Liver (tissue), 9 donors: ENCODE measurements around the gene LACC1. TPM values are rescaled to one million over a fixed set of nuclear protein-coding genes. Genes with fewer than 3 reads are reported as not detected.

Experiments used
- DNase-seq: peaks from one replicate; pipeline ENCODE4 v3.0.0-alpha.2; 2017; ENCODE audit warnings: low spot score
- H3K27ac ChIP-seq, 2 donors: one replicate each; pipeline ENCODE4 v1.7.0; 2013; ENCODE audit warnings: inconsistent platforms in 2 of 2, low read length in 2 of 2, control low read depth in 1 of 2, low read depth in 1 of 2, mild to moderate bottlenecking in 1 of 2
- H3K27me3 ChIP-seq, 4 donors: one replicate each; pipeline versions ENCODE4 v1.6.1 to v1.7.0; 2013; ENCODE audit warnings: low read length in 3 of 4, inconsistent platforms in 1 of 4, mild to moderate bottlenecking in 1 of 4, moderate library complexity in 1 of 4; ENCODE audit not compliant: control insufficient read depth in 4 of 4, insufficient read depth in 4 of 4
- H3K36me3 ChIP-seq, 4 donors: one replicate each; pipeline versions ENCODE4 v1.6.1 to v1.7.0; 2013; ENCODE audit warnings: low read length in 3 of 4, mild to moderate bottlenecking in 3 of 4, low read depth in 1 of 4, moderate library complexity in 1 of 4; ENCODE audit not compliant: control insufficient read depth in 4 of 4, insufficient read depth in 3 of 4
- H3K4me1 ChIP-seq, 4 donors: one replicate each; pipeline versions ENCODE4 v1.6.1 to v1.7.0; 2013; ENCODE audit warnings: low read length in 3 of 4, mild to moderate bottlenecking in 3 of 4, moderate library complexity in 1 of 4; ENCODE audit not compliant: control insufficient read depth in 4 of 4, insufficient read depth in 4 of 4
- H3K4me3 ChIP-seq, 3 donors: one replicate each; pipeline versions ENCODE4 v1.6.1 to v1.7.0; 2013; ENCODE audit warnings: low read length in 3 of 3, control low read depth in 1 of 3, low read depth in 1 of 3, mild to moderate bottlenecking in 1 of 3
- H3K9ac ChIP-seq, 2 donors: one replicate each; pipeline ENCODE4 v1.7.0; 2013; ENCODE audit warnings: low read length in 2 of 2, mild to moderate bottlenecking in 2 of 2, moderate library complexity in 2 of 2, control low read depth in 1 of 2, low read depth in 1 of 2
- H3K9me3 ChIP-seq, 4 donors: one replicate each; pipeline versions ENCODE4 v1.6.1 to v1.7.0; 2013; ENCODE audit warnings: low read length in 3 of 4; ENCODE audit not compliant: control insufficient read depth in 4 of 4
- ATF3 ChIP-seq: IDR thresholded peaks from 2 replicates; pipeline ENCODE4 v1.6.1; 2016; ENCODE audit warnings: antibody characterized with exemption
- HNF4A ChIP-seq, 2 donors: conservative IDR thresholded peaks; 2 replicates each; pipeline ENCODE4 v1.6.1; 2016; ENCODE audit warnings: antibody characterized with exemption in 2 of 2, mild to moderate bottlenecking in 2 of 2
- JUND ChIP-seq, 2 donors: IDR thresholded peaks; 2 replicates each; pipeline ENCODE4 v1.6.1; 2016; ENCODE audit warnings: antibody characterized with exemption in 2 of 2
- NR2F2 ChIP-seq: IDR thresholded peaks from 2 replicates; pipeline ENCODE4 v1.6.1; 2016; ENCODE audit warnings: antibody characterized with exemption
- RAD21 ChIP-seq, 2 donors: IDR thresholded peaks; 2 replicates each; pipeline ENCODE4 v1.6.1; 2016; ENCODE audit warnings: antibody characterized with exemption in 2 of 2, mild to moderate bottlenecking in 2 of 2
- REST ChIP-seq: IDR thresholded peaks from 2 replicates; pipeline ENCODE4 v1.6.1; 2016; ENCODE audit warnings: antibody characterized with exemption, mild to moderate bottlenecking
- RXRA ChIP-seq, 2 donors: IDR thresholded peaks; 2 replicates each; pipeline ENCODE4 v1.6.1; 2017 to 2018; ENCODE audit warnings: antibody characterized with exemption in 2 of 2, mild to moderate bottlenecking in 1 of 2
- YY1 ChIP-seq: IDR thresholded peaks from 2 replicates; pipeline ENCODE4 v1.6.1; 2016; ENCODE audit warnings: antibody characterized with exemption, mild to moderate bottlenecking
- ZBTB33 ChIP-seq: IDR thresholded peaks from 2 replicates; pipeline ENCODE4 v1.6.1; 2016; ENCODE audit warnings: antibody characterized with exemption
- WGBS: extraction: QIAGEN DNeasy Blood & Tissue Kit; methylation state at CpG from one replicate; pipeline ENCODE4 v1.1.7; 2013; 5-methylcytosine and 5-hydroxymethylcytosine counted together
- polyA plus RNA-seq, 2 donors: library from polyadenylated mRNA; stranded (reverse) in 1 of 2; unstranded in 1 of 2; fragments of 200-250 nt in 1 of 2; fragments of >200 nt in 1 of 2; fragmentation: Nextera tagmentation in 1 of 2; extraction: Ambion mirVana in 1 of 2; gene quantifications; one replicate each; pipeline versions ENCODE4 v1.2.1 to v1.2.3, GENCODE V29; 2013 to 2015
- total RNA-seq, 2 donors: library from RNA; depleted of rRNA; stranded (reverse); fragments of >200 nt; gene quantifications; one replicate each; pipeline ENCODE4 v1.2.3, GENCODE V29; 2014
- donor health status: healthy.
- donor health status: healthy.
- donor health status: healthy.
- donor health status: healthy.
- donor health status: healthy.

The LACC1 gene
- total and polyA plus RNA-seq, 4 donors: 2.2 to 4.4 (median 2.5) TPM

- Histone ChIP-seq H3K27ac (no peak overlapping the region), H3K9me3 (no peaks in the 10 kb centered on the region), H3K4me3 (no peak overlapping the region), H3K9ac (no peak overlapping the region), H3K4me1 (no peaks in the 10 kb centered on the region), H3K36me3 (no peaks in the 10 kb centered on the region), H3K27me3 (no peaks in the 10 kb centered on the region)
- TF ChIP-seq JUND (IDR thresholded peaks at IDR 0.05) (no peak), ATF3 (no peak), NR2F2 (no peak), ZBTB33 (no peak), YY1 (no peak), HNF4A (conservative IDR thresholded peaks at IDR 0.05) (no peak), RXRA (IDR thresholded peaks at IDR 0.05) (no peak), RAD21 (IDR thresholded peaks at IDR 0.05) (no peak), REST (no peak)
- DNase-seq: no peak
- 95% methylated on average over 1 of the region's 1 CpG for WGBS
These were observed 50.2 kb downstream of the LACC1 start for GRCh38 chr13:43929947-43930346.

- TF ChIP-seq RXRA (IDR thresholded peaks at IDR 0.05): no peak
- TF ChIP-seq YY1: no peak
- 75% methylated on average over 2 of the region's 2 CpGs for WGBS
- no peaks in the 10 kb centered on the region for H3K36me3 ChIP-seq
These were observed 53.7 kb downstream of the LACC1 start for GRCh38 chr13:43933378-43933777.

GRCh38 chr13:43934273-43934672 lies 54.6 kb downstream of the LACC1 start:
- no peaks in the 10 kb centered on the region for H3K36me3 ChIP-seq
- H3K9ac ChIP-seq: no peak overlapping the region
- peaks cover 0 to 3% (median 0%) of the 10 kb centered on the region in 4 donors for H3K27me3 ChIP-seq
- no peaks in the 10 kb centered on the region for H3K9me3 ChIP-seq
- H3K27ac ChIP-seq: no peak overlapping the region
- no peak for DNase-seq
- no peaks in the 10 kb centered on the region for H3K4me1 ChIP-seq
- no peak overlapping the region for H3K4me3 ChIP-seq
- TF ChIP-seq RXRA (IDR thresholded peaks at IDR 0.05) (no peak), RAD21 (IDR thresholded peaks at IDR 0.05) (no peak)

More at GRCh38 chr13:43933378-43933777, 53.7 kb downstream of the LACC1 start:
- H3K27ac ChIP-seq: no peak overlapping the region
- no peak for DNase-seq
- H3K9me3 ChIP-seq: no peaks in the 10 kb centered on the region
- H3K9ac ChIP-seq: no peak overlapping the region
- H3K4me3 ChIP-seq: no peak overlapping the region
- H3K4me1 ChIP-seq: no peaks in the 10 kb centered on the region
- peaks cover 0 to 3% (median 0%) of the 10 kb centered on the region in 4 donors for H3K27me3 ChIP-seq
